ENCODE results near the gene PRRC2C. TPM values are rescaled to one million over a fixed set of nuclear protein-coding genes. Genes with fewer than 3 reads are reported as not detected.

PRRC2C gene
- total RNA-seq, 1 donor from 2014 or later = 152 TPM

DNA sequence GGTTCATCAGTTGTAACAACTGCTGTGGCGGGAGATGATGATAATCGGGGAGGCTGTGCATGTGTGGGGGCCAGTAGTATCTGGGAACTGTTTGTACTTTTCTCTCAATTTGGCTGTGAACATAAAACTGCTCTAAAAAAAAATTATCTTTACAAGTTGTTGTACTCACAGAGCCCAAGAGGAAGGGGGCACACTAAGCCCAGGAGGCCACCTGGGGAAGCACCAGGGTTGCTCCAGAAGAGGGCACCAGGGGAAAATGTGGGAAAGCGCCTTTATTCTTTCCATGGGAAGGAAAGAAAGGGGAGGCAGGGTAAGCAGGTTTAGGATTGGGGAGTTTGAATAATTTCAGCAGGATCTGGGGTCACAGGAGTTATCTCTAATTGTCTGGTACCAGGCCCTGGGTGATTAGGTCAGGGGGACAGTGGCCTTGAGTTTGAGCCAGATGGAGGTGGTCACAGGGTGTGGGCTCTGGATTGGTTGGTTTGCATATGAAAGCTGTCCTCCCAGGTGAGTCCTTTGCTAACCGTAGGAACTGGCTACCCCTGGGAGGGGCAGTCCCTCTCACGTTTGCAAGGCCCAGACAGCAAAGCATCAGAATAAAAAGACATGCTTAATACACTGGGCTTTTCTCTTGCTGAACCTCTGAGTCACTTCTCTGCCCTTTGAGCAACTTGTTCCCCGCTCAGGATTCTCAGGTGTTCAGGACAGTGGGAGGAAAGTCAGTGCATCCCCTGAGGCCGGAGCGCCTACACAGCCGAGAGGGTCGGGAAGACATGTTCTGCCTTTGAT is 155.9 kb downstream of the PRRC2C start:
- Mint-ChIP-seq H3K4me1 (ENCODE audit: unreplicated experiment) (peaks cover 1% of the 10 kb centered on the region), H3K27me3 (ENCODE audit: unreplicated experiment) (peaks cover 17% of the 10 kb centered on the region), H3K36me3 (ENCODE audit: unreplicated experiment) (no peaks in the 10 kb centered on the region), H3K4me3 (ENCODE audit: unreplicated experiment) (no peak overlapping the region), H3K9me3 (ENCODE audit: unreplicated experiment) (no peaks in the 10 kb centered on the region), H3K27ac (ENCODE audit: unreplicated experiment) (no peak overlapping the region)
- no peak for DNase-seq (ENCODE audit: extremely low spot score, unreplicated experiment)
- TF ChIP-seq, protein P1, sequence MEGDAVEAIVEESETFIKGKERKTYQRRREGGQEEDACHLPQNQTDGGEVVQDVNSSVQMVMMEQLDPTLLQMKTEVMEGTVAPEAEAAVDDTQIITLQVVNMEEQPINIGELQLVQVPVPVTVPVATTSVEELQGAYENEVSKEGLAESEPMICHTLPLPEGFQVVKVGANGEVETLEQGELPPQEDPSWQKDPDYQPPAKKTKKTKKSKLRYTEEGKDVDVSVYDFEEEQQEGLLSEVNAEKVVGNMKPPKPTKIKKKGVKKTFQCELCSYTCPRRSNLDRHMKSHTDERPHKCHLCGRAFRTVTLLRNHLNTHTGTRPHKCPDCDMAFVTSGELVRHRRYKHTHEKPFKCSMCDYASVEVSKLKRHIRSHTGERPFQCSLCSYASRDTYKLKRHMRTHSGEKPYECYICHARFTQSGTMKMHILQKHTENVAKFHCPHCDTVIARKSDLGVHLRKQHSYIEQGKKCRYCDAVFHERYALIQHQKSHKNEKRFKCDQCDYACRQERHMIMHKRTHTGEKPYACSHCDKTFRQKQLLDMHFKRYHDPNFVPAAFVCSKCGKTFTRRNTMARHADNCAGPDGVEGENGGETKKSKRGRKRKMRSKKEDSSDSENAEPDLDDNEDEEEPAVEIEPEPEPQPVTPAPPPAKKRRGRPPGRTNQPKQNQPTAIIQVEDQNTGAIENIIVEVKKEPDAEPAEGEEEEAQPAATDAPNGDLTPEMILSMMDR (IDR thresholded peaks at IDR 0.05) = no peak

DNA sequence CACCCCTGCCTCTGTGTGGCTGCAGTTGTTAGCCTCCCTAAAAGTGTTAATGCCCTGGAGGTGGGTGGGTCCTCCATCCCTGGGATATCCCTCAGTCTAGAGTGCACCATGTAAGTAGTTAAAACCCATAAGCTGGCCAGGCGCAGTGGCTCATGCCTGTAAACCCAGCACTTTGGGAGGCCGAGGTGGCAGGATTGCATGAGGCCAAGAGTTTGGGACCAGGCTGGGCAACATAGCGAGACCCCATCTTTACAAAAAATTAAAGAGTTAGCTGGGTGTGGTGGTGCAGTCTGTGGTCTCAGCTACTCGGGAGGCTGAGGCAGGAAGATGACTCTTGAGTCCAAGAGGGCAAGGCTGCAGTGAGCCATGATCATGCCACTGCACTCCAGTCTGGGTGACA is 156.9 kb downstream of the PRRC2C start:
- H3K36me3 Mint-ChIP-seq (ENCODE audit: unreplicated experiment) = no peaks in the 10 kb centered on the region

More for the DNA sequence above, 156.9 kb downstream of the PRRC2C start:
- TF ChIP-seq, protein P1 (IDR thresholded peaks at IDR 0.05) = no peak
- Mint-ChIP-seq H3K4me1 (ENCODE audit: unreplicated experiment) (peaks cover 1% of the 10 kb centered on the region), H3K27ac (ENCODE audit: unreplicated experiment) (no peak overlapping the region), H3K9me3 (ENCODE audit: unreplicated experiment) (no peaks in the 10 kb centered on the region), H3K4me3 (ENCODE audit: unreplicated experiment) (no peak overlapping the region), H3K27me3 (ENCODE audit: unreplicated experiment) (peaks cover 17% of the 10 kb centered on the region)
- DNase-seq (ENCODE audit: extremely low spot score, unreplicated experiment) = no peak

Other genes starting within 250 kb of the PRRC2C start
- 2.7 and 3.6 TPM in 2 replicates for gene FMO1, start 237.0 kb upstream of the PRRC2C start, total RNA-seq
- gene FMO4, start 171.3 kb upstream of the PRRC2C start, total RNA-seq = 4.0 and 4.1 TPM in 2 replicates
- gene MYOCOS, start 136.7 kb downstream of the PRRC2C start, total RNA-seq = not detected in 2 replicates
- gene MYOC, start 167.2 kb downstream of the PRRC2C start, total RNA-seq = not detected in 2 replicates

Data from osteocyte (in vitro differentiated cells).